Fibroblast of villous mesenchyme (primary cell): ENCODE measurements around the gene ATP2B2. TPM values are rescaled to one million over a fixed set of nuclear protein-coding genes. Genes with fewer than 3 reads are reported as not detected.

Experiments
- DNase-seq: peaks from one replicate; pipeline ENCODE4 v3.0.0-alpha.2; 2010; ENCODE audit warnings: low read depth
- H3K4me3 ChIP-seq: 2 replicates; pipeline ENCODE4 v1.5.1; 2011; ENCODE audit warnings: low read depth, mild to moderate bottlenecking, low read length
- total RNA-seq: library from RNA; depleted of rRNA; stranded (reverse); fragments of >200 nt; gene quantifications from 2 replicates; pipeline ENCODE4 v1.2.3, GENCODE V29; 2012
- TF ChIP-seq, protein P1 (sequence below): IDR thresholded peaks from 2 replicates; pipeline ENCODE4 v1.5.1; 2012; ENCODE audit warnings: low read depth, mild to moderate bottlenecking, low read length; ENCODE audit not compliant: insufficient read depth

ATP2B2 gene
- total RNA-seq, 1 donor: not detected

DNA sequence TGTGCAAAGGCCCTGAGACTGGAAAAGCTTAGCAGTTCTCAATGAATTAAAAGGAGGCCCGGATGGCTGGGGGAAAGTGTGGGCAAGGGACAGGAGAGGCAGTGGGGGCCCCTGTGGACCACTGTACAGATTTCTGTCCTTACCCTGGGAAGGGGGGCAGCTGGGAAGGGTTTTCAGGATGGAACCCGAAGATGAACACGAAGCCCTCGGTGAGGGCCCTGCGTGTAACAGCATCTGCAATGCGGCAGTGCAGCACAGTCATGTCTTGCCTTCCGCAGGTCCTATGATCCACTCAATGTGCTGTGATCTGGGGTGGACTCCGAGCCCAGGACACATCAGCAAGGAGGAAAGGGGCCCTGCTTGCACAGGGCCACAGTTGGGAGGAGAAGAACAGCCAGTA is 7.9 kb upstream of the ATP2B2 start:
- no peak overlapping the region for H3K4me3 ChIP-seq
- TF ChIP-seq, protein P1, sequence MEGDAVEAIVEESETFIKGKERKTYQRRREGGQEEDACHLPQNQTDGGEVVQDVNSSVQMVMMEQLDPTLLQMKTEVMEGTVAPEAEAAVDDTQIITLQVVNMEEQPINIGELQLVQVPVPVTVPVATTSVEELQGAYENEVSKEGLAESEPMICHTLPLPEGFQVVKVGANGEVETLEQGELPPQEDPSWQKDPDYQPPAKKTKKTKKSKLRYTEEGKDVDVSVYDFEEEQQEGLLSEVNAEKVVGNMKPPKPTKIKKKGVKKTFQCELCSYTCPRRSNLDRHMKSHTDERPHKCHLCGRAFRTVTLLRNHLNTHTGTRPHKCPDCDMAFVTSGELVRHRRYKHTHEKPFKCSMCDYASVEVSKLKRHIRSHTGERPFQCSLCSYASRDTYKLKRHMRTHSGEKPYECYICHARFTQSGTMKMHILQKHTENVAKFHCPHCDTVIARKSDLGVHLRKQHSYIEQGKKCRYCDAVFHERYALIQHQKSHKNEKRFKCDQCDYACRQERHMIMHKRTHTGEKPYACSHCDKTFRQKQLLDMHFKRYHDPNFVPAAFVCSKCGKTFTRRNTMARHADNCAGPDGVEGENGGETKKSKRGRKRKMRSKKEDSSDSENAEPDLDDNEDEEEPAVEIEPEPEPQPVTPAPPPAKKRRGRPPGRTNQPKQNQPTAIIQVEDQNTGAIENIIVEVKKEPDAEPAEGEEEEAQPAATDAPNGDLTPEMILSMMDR: no peak
- no peak for DNase-seq

DNA sequence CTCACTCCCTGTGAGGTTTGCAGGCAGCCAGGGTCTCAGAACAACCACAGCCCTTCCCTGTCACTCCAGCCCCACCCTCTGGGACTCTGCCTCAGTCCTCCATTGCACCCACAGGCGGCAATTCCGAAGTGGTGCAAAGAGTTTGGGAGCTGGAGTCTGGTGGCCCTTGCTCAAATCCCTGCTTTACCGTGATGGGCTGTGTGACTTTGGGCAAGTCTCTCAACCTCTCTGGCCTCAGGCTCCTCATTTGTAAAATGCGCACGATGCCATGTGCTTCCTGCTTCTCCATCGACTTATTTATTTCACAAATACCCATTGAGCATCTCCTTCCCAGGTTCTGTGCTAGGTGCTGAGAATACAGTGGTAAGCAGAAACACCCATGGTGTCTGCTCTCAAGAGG is 7.3 kb upstream of the ATP2B2 start:
- no peak overlapping the region for H3K4me3 ChIP-seq
- DNase-seq: no peak
- TF ChIP-seq, protein P1: no peak

- DNase-seq: no peak
- H3K4me3 ChIP-seq: no peak overlapping the region
- TF ChIP-seq, protein P1: no peak
These were observed 6.6 kb upstream of the ATP2B2 start for GRCh38 chr3:10511809-10512494.

DNA sequence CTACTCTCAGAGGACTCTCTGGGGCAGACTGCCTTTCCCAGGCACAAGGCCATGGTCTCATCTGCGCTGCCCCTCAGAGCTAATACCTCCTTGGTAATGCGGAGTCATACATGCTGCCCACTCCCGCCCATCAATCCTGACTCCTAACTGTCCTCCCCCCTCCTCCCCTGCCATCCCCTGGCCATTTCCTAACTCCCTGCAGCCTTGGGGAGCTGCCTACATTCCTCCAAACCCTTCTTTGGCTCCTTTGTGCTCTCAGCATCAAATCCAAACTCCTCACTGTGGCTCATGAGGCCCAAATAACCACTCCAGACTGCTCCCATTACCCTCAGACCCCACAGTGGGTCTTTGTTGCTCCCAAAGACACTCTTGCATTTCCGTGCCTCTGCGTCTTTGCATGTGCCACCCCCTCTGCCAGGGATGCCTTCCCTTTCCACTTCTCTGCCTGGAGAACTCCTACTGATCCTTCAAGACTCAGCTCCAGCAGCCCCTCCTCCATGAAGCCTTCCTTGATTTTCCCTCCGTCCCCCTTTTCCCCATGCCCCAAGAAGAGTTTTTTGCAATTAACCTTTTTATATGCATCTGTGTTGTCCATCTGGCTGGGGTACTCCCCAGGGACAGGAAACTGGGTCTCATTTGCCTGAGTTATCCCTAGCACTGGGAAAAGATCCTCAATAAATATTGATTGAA is 5.5 kb upstream of the ATP2B2 start:
- no peak for DNase-seq
- H3K4me3 ChIP-seq: no peak overlapping the region
- TF ChIP-seq, protein P1: no peak

DNA sequence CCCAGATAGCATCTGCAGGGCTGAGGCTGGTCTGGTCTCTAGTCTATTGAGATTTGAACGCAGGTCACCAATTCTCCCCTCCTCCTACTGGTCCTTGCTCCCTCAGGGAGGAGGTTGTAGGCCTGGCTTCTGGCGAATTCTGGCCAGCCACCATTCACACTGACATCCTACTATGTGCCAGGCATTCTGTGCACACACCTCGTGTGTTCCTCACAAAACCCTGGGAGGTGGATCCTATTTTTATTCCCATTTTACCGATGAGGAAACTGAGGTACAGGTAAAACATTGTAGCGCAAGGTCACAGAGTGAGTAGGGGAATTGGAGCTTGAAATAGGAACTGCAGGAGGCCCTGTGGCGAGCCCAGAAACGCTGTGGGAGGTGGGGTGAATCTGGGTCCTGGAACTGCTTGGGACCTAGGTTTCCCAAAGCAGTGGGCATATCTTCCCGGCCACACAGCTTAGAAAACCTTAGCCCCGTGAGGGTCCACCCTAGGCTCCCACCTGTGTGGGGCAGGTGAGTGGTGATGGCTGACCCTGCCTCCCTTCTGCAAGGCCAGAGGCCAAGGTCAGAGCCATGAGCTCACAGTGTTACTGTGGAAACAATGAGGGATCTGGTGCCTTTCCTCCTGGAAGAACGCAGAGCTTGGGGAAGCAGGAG is 4.8 kb upstream of the ATP2B2 start:
- no peak for DNase-seq
- no peak overlapping the region for H3K4me3 ChIP-seq
- TF ChIP-seq, protein P1: no peak

- no peak overlapping the region for H3K4me3 ChIP-seq
- TF ChIP-seq, protein P1: no peak
- no peak for DNase-seq
These were observed 3.9 kb upstream of the ATP2B2 start for GRCh38 chr3:10509325-10509724.
